Glutamatergic neuron (in vitro differentiated cells): ENCODE data around the gene DMGDH. TPM values are rescaled to one million over a fixed set of nuclear protein-coding genes. Genes with fewer than 3 reads are reported as not detected.

Experiments used
- DNase-seq: peaks from one replicate; pipeline ENCODE4 v3.0.0; 2022
- H3K27ac Mint-ChIP-seq: one replicate; pipeline ENCODE4 v1.8.0; 2020; ENCODE audit warnings: mild to moderate bottlenecking, mixed read lengths, inconsistent platforms; ENCODE audit not compliant: unreplicated experiment
- H3K27me3 Mint-ChIP-seq: one replicate; pipeline ENCODE4 v1.8.0; 2020; ENCODE audit warnings: mild to moderate bottlenecking, moderate library complexity, mixed read lengths, inconsistent platforms; ENCODE audit not compliant: unreplicated experiment
- H3K36me3 Mint-ChIP-seq: one replicate; pipeline ENCODE4 v1.8.0; 2020; ENCODE audit warnings: mild to moderate bottlenecking, mixed read lengths, inconsistent platforms; ENCODE audit not compliant: unreplicated experiment
- H3K4me1 Mint-ChIP-seq: one replicate; pipeline ENCODE4 v1.8.0; 2020; ENCODE audit warnings: mild to moderate bottlenecking, low read depth, mixed read lengths, inconsistent platforms; ENCODE audit not compliant: unreplicated experiment
- H3K4me3 Mint-ChIP-seq: one replicate; pipeline ENCODE4 v1.8.0; 2020; ENCODE audit warnings: mild to moderate bottlenecking, mixed read lengths, inconsistent platforms; ENCODE audit not compliant: unreplicated experiment
- H3K9me3 Mint-ChIP-seq: one replicate; pipeline ENCODE4 v1.8.0; 2020; ENCODE audit warnings: mild to moderate bottlenecking, moderate library complexity, mixed read lengths, inconsistent platforms; ENCODE audit not compliant: unreplicated experiment
- total RNA-seq: library from RNA; stranded (reverse); fragmentation: NEBNext Ultra II Directional; extraction: Animal tissue kit (Norgen Biotek cat#: 25700); gene quantifications from one replicate; pipeline ENCODE4 v1.2.1, GENCODE V29; 2021; ENCODE audit not compliant: unreplicated experiment
- TF ChIP-seq, protein P1 (sequence below): fragments of 200-600 bp; sonication (generic); IDR thresholded peaks from one replicate; pipeline ENCODE4 v1.5.0; 2021; ENCODE audit not compliant: partially characterized antibody, unreplicated experiment

The DMGDH gene
- total RNA-seq, 1 donor from 2014 or later: 1.7 TPM

DNA sequence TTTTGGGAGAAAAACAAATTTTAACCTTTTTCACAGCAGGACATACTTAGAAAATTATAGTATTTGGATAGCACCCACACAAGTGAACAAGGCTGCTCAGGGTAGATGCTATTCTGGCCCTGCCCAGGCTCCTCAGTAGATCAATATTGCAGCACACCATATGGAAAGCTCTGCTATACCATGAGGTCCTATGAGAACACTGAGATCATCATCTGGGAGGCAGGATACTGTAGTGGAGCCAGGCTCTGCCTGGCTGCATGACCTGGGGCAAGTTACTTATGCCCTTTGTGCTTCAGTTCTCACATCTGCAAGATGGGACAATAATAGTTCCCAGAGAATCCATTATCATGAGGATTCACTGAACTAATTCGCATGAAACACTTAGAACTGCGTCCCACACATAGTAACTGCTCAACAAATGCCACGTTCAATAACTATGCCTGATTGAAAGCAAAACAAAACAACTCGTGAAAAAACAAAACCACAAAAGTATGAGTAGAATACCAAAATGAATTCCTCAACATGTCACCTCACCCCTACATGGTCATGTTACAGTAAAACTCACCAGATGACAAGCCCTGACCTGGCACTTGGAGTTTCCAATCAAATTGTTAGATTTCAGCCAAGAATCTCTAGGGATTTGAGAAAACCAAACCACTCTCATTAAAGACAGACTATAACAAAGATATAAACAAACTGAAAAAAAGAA, 116.2 kb downstream of the DMGDH start:
- TF ChIP-seq, protein P1, sequence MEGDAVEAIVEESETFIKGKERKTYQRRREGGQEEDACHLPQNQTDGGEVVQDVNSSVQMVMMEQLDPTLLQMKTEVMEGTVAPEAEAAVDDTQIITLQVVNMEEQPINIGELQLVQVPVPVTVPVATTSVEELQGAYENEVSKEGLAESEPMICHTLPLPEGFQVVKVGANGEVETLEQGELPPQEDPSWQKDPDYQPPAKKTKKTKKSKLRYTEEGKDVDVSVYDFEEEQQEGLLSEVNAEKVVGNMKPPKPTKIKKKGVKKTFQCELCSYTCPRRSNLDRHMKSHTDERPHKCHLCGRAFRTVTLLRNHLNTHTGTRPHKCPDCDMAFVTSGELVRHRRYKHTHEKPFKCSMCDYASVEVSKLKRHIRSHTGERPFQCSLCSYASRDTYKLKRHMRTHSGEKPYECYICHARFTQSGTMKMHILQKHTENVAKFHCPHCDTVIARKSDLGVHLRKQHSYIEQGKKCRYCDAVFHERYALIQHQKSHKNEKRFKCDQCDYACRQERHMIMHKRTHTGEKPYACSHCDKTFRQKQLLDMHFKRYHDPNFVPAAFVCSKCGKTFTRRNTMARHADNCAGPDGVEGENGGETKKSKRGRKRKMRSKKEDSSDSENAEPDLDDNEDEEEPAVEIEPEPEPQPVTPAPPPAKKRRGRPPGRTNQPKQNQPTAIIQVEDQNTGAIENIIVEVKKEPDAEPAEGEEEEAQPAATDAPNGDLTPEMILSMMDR: no peak
- peaks cover 24% of the 10 kb centered on the region for H3K4me1 Mint-ChIP-seq
- no peaks in the 10 kb centered on the region for H3K36me3 Mint-ChIP-seq
- H3K9me3 Mint-ChIP-seq: peaks cover 8% of the 10 kb centered on the region
- DNase-seq: no peak
- peaks cover 6% of the 10 kb centered on the region for H3K27me3 Mint-ChIP-seq
- H3K27ac Mint-ChIP-seq: peak overlapping the region; percentile 88
- no peak overlapping the region for H3K4me3 Mint-ChIP-seq

Other genes starting within 250 kb of the DMGDH start
- 23.5 TPM for gene ARSB, start 84.4 kb downstream of the DMGDH start, total RNA-seq
- not detected for gene BHMT2, start 93 bp upstream of the DMGDH start, total RNA-seq
- gene BHMT, start 42.1 kb upstream of the DMGDH start, total RNA-seq: 20.4 TPM
- gene JMY, start 166.5 kb upstream of the DMGDH start, total RNA-seq: 22.2 TPM